HG02970 (cell line): Measurements from ENCODE around the gene TMEM240.
"Not testable (repeated sequence)": the region's sequence is repeated elsewhere in the genome, so short reads cannot be mapped to it uniquely, and the experiment has no call there.

Experiments
- ATAC-seq: cut with Tn5 transposase; IDR thresholded peaks from one replicate; pipeline ENCODE4 v1.9.1; 2021; ENCODE audit warnings: mild to moderate bottlenecking, moderate library complexity, moderate number of reproducible peaks; ENCODE audit not compliant: unreplicated experiment, low FRiP score

TMEM240 gene

GRCh38 chr1:1558591-1558990 lies 18.2 kb upstream of the TMEM240 start:
- ATAC-seq = no peak

DNA sequence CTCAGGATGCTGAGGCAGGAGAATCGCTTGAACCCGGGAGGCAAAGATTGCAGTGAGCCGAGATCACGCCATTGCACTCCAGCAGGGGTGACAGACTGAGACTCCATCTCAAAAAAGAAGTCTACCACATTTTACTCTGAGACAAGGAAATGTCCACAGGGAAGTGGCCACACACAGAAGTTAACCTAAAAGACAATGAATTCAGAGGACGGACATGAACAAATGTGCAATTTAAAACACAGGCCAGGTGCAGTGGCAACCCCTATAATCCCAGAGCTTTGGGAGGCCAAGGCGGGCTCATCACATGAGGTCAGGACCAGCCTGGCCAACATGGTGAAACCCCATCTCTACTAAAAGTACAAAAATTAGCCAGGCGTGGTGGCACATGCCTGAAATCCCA lies 17.3 kb upstream of the TMEM240 start:
- ATAC-seq = not testable (repeated sequence)

DNA sequence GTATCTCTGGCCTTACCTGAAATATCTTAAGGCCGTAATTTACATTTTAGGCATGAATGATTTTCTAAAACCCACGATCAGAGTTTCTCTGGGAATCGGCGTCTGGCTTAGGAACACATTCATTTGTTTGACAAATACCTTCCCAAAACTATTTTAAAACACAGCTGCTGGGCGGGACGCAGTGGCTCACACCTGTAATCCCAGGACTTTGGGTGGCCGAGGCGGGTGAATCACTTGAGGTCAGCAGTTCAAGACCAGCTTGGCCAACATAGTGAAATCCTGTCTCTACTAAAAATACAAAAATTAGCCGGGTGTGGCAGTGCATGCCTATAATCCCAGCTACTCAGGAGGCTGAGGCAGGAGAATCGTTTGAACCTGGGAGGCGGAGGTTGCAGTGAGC lies 16.5 kb upstream of the TMEM240 start:
- not testable (repeated sequence) for ATAC-seq

DNA sequence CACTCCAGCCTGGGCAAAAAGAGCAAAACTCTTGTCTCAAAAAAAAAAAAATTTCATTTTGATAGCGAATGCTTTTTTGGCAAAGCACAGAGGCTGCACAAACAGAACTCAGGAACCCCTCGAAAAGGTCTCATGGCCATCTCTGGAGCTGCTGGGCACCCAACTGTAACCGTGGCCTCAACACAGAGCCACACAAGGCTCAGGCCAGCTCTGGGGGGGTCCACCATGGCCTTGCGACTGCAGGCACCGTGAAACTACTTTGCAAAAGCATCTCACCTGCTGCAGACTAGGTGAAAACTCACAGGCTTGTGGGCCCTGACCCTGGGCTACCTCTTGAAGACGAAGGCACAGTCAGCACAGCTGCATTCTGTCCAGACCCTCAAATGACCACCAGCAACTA lies 16.1 kb upstream of the TMEM240 start:
- ATAC-seq = no peak

DNA sequence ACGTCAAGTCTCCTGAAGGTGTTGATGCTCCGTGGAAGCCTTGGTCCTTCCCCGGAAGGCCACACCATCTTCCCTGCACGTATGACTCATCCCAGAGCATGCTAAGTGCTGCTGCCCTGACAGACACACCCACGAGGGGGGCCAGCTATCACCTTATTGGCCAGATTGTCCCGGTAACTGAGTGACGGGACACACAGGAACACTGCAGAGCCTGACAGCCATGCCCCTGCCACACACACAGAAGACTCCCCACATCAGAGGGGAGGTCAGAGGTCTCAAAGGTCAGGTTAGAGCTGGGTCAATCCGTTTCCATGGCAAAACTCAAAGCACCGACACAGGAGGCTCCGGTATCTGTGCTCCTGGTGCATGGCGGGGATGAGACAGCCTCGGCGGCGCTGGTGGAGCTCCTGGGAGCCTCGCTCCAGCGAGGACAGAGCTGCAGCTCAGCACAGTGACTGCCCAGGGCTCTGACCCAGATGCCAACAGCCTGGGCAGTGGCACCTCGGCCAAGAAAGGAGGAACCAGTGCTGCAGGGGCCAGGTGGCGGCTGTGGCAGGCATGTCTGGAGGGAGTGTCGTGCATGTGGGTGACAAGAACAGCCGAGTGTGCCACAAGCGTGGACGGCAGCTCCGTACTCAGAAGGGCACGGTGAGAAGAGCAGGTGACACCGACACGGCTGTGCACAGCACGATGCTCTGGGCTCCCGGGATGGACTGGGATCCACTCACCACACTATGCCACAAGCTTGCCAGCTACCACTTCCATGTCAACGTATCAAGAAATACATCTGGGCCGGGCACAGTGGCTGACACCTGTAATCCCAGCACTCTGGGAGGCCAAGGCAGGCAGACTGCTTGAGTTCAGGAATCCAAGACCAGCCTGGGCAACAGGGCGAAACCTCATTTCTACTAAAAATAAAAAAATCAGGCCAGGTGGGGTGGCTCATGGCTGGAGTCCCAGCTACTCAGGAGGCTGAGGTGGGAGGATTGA lies 14.8 kb upstream of the TMEM240 start:
- ATAC-seq = no peak

DNA sequence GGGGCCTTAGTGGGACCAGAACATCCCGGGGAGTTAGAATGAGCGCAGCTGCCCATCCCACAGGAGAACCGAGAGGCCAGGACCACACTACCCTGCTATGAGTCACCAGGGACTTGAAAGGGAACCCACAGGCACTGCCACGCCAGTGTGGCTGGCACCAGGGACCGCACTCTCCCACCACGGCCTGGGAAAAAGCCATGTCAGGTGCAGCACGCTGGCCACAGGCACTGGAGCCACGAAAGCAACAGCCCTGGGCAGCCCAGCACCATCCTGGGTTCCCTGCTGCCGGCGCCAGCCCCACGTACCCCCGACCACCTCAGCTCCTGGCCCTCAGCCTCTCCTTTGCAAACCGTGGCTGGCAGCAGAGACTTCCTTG lies 14.1 kb upstream of the TMEM240 start:
- no peak for ATAC-seq

GRCh38 chr1:1553821-1554494 lies 13.5 kb upstream of the TMEM240 start:
- ATAC-seq = no peak

- no peak for ATAC-seq
Observed at GRCh38 chr1:1552263-1552639, 11.8 kb upstream of the TMEM240 start.

DNA sequence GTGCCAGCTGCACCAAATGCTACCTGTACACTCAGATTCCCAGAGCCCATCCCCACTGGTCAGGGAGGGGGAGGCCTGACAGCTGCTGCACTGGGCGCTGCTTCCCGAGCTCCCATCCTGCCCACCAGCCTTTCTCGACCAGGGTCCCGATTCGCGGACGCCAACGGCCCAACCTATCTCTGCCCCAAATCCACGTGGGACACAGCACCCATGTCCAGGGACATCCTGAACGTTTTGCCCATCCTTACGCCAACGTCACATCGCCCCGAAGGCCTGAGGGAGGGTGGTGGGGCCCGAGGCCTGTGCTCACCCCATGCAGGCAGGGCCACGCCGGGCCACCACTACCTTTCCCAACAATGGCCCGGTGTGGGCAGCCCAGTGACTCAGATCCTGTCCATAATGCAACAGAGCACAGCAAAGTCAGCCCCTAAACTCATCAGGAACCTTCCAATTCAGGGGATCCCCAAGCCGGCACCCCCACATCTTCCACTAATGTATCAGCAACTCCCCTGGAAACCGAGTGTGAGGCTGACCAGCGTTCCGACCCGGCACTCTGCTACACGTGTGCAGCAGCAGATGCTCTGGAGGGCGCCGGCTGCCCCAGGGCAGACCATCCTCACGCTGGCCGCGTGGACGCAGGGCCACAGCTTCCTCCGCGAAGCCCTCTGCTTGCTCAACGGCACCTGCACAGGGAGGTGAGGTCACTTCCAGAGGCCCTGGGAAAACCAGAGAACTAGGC lies 11.3 kb upstream of the TMEM240 start:
- ATAC-seq = no peak

DNA sequence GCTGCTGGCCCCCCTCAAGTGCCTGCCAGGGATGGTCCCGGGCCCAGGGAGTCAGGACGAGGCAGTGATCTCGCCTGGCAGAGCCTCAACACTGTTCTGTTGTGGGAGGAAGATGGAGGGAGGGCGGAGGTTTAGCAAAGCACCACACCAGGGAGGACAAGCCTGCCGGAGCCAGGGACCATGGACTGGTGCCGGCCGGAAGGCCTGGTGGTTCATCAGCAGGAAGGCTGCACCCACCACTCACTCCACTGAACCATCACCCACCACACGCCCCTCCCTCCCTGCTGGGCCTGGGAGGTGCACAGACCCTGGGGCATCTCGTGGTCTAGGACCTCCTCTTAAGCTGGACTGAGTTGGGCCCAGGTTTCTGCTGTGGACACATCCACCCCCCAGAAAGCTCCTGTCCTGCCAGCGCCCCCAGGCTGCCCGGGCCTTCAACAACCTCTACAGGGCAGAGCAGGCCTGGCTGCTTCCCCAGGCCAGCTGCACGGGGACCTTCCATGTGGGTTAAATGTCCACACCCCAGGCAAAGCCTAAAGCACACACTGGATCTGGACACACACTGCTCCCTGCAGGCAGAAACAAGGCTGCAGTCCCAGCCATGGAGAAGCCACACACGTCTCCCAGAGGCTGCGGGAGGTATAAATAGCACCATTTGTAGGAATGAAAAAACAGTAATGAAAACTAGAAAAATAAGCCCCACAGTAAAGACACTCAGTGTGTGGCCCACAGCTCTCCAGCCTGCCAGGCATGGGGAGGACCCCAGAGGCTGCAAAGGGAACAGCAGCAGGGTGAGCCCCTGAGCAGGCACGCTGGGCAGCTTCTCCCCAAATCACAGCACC lies 10.4 kb upstream of the TMEM240 start:
- no peak for ATAC-seq

GRCh38 chr1:1550087-1550486 lies 9.7 kb upstream of the TMEM240 start:
- no peak for ATAC-seq

GRCh38 chr1:1548591-1548990 lies 8.2 kb upstream of the TMEM240 start:
- no peak for ATAC-seq

- ATAC-seq = no peak
Observed at GRCh38 chr1:1547476-1547875, 7.1 kb upstream of the TMEM240 start.

- ATAC-seq = no peak
Observed at GRCh38 chr1:1547011-1547410, 6.6 kb upstream of the TMEM240 start.

DNA sequence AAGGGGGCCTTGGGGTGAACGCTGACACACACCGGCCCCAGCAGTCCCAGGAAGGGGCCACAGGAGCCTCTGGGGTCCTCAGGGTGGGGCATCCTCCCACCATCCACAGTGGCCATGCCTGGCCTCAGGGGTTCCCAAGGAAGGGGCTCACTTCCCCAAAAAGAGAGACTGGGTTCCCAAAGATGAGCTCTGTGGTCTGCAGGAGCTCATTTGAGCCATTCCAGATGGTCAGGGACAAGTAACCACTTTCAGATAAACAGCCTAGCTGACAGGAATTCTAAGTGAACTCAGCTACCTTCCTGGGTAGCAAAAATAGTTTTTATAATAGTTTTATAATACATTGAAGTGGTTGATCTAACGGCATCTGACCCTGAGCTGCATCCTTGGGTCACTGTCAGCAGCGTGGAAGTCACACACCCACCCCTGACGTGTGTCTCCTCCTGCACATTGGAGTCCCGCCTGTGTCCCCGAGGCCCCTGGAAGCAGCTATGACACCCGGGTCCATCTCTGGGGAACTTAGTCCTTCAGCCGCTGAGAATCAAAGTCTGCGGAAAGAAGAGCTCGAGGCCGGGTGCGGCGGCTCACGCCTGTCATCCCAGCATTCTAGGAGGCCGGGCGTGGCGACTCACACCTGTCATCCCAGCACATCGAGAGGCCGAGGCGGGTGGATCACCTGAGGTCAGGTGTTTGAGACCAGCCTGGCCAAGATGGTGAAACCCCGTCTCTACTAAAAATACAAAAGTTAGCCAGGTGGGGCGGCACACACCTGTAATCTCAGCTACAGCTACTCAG lies 5.7 kb upstream of the TMEM240 start:
- ATAC-seq = no peak

GRCh38 chr1:1544544-1544943 lies 4.1 kb upstream of the TMEM240 start:
- no peak for ATAC-seq

GRCh38 chr1:1543706-1544099 lies 3.3 kb upstream of the TMEM240 start:
- ATAC-seq = no peak

GRCh38 chr1:1542766-1543705 lies 2.6 kb upstream of the TMEM240 start:
- ATAC-seq = no peak
